PC-9 (cell line): ENCODE measurements around the gene SLC6A3.

Source experiments
- EZH2 ChIP-seq: fragments of 200-600 bp; sonication (generic); IDR thresholded peaks from 2 replicates; pipeline ENCODE4 v1.8.0; 2017; ENCODE audit warnings: antibody characterized with exemption, low read depth
- TF ChIP-seq, protein P1 (sequence below): fragments of 200-600 bp; sonication (generic); conservative IDR thresholded peaks from 2 replicates; pipeline ENCODE4 v1.6.1; 2017; ENCODE audit warnings: mixed run types, antibody characterized with exemption, mild to moderate bottlenecking, moderate library complexity

DNA sequence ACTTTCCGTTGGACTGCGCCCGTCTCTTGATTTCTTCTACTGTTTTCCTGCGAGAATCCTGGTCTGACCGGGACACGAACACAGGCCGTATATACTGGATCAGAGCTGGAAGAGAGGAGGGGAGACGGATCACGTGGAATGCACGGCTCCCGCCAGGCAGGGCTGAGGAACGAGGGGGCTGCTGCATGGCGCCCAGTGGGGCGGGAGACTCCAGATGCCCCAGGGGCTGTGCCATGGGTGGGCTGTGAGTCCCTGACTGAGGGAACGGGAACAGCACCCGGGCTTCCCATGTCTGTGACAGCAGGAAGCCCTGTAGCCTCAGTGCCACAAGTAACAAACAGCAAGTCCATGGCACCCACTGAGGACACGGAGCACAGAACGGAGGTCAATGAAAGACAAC is 44.5 kb upstream of the SLC6A3 start:
- TF ChIP-seq EZH2: no peak
- TF ChIP-seq, protein P1, sequence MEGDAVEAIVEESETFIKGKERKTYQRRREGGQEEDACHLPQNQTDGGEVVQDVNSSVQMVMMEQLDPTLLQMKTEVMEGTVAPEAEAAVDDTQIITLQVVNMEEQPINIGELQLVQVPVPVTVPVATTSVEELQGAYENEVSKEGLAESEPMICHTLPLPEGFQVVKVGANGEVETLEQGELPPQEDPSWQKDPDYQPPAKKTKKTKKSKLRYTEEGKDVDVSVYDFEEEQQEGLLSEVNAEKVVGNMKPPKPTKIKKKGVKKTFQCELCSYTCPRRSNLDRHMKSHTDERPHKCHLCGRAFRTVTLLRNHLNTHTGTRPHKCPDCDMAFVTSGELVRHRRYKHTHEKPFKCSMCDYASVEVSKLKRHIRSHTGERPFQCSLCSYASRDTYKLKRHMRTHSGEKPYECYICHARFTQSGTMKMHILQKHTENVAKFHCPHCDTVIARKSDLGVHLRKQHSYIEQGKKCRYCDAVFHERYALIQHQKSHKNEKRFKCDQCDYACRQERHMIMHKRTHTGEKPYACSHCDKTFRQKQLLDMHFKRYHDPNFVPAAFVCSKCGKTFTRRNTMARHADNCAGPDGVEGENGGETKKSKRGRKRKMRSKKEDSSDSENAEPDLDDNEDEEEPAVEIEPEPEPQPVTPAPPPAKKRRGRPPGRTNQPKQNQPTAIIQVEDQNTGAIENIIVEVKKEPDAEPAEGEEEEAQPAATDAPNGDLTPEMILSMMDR: no peak
